Ovary (tissue), 9 donors: ENCODE results near the gene FAM193A. TPM values are rescaled to one million over a fixed set of nuclear protein-coding genes. Genes with fewer than 3 reads are reported as not detected.

Experiments used
- DNase-seq, 5 donors: peaks; one replicate each; pipeline ENCODE4 v3.0.0-alpha.2; 2019 to 2020
- H3K27ac ChIP-seq, 2 donors: fragments of 200-600 bp; one replicate each; pipeline versions ENCODE4 v1.5.1 to v1.8.0; 2019 to 2022
- H3K27me3 ChIP-seq: fragments of 200-600 bp; one replicate; pipeline ENCODE4 v1.8.0; 2022
- H3K36me3 ChIP-seq: fragments of 200-600 bp; sonication (generic); one replicate; pipeline ENCODE4 v1.5.1; 2019
- H3K4me1 ChIP-seq: one replicate; pipeline ENCODE4 v1.8.1; 2013; ENCODE audit warnings: mild to moderate bottlenecking, moderate library complexity; ENCODE audit not compliant: insufficient read depth
- H3K4me3 ChIP-seq: fragments of 200-600 bp; sonication (generic); one replicate; pipeline ENCODE4 v1.5.1; 2017
- H3K9me3 ChIP-seq, 2 donors: fragments of 200-600 bp in 1 of 2; sonication (generic) in 1 of 2; one replicate each; pipeline versions ENCODE4 v1.5.1 to v1.8.1; 2013 to 2019; ENCODE audit warnings: mild to moderate bottlenecking in 1 of 2, moderate library complexity in 1 of 2
- CTCF ChIP-seq, 3 donors: fragments of 450-650 bp in 2 of 3; fragments of 200-600 bp in 1 of 3; IDR thresholded peaks; one replicate each; pipeline versions ENCODE4 v1.5.1 to v1.8.0; 2016 to 2022; ENCODE audit warnings: antibody characterized with exemption in 3 of 3, mild to moderate bottlenecking in 1 of 3
- EP300 ChIP-seq: sonication (generic); formaldehyde crosslinking; IDR thresholded peaks from one replicate; pipeline ENCODE4 v1.6.1; 2017; ENCODE audit warnings: antibody characterized with exemption
- POLR2A ChIP-seq: fragments of 450-650 bp; IDR thresholded peaks from one replicate; pipeline ENCODE4 v1.6.1; 2017; ENCODE audit warnings: antibody characterized with exemption, mild to moderate bottlenecking, moderate library complexity
- WGBS, 3 donors: extraction: QIAGEN DNeasy Blood & Tissue Kit in 1 of 3; methylation state at CpG; one replicate each; pipeline versions ENCODE4 v1.1.5 to v1.1.7; 2013 to 2017; 5-methylcytosine and 5-hydroxymethylcytosine counted together
- intact Hi-C, 4 donors: fragments of 100-400 bp; cut with DNase I; formaldehyde crosslinking; loops; one replicate each; pipeline versions ENCODE4 v1.11.0 to v1.15.1; 2022 to 2023
- polyA plus RNA-seq, 2 donors: library from polyadenylated mRNA; stranded (reverse); fragments of 200-250 nt in 1 of 2; fragments of 350-450 nt in 1 of 2; fragmentation: Illumina TruSeq in 1 of 2; extraction: RNeasy Lipid Tissue Mini Kit (QIAGEN cat#74804) in 1 of 2; gene quantifications; one replicate each; pipeline ENCODE4 v1.2.3, GENCODE V29; 2013 to 2014
- total RNA-seq, 7 donors: library from RNA; depleted of rRNA in 2 of 7; stranded (reverse); fragments of >200 nt in 2 of 7; fragmentation: NEBNext Ultra II Directional in 3 of 7; extraction: Animal tissue kit (Norgen Biotek cat#: 25700) in 3 of 7; gene quantifications; one replicate each; pipeline versions ENCODE4 v1.1.0 to v1.2.4, GENCODE V29; 2016 to 2023
- donor health status: DM: no; HTN: no; CAD: no; lungs with moderate emphysema.
- donor health status: DM: no; HTN: no; CAD: no.
- donor health status: Bipolar disorder and iron deficiency.
- donor health status: DM: yes; HTN: yes; CAD: no.
- donor health status: DM: no; HTN: no; CAD: no.
- donor health status: DM: yes; HTN: yes; CAD: no.

Gene FAM193A
- total and polyA plus RNA-seq, 9 donors, result 16.0 to 39.1 (median 28.7) TPM

- Histone ChIP-seq H3K36me3 (no peaks in the 10 kb centered on the region), H3K27ac (no peak overlapping the region), H3K4me1 (no peaks in the 10 kb centered on the region), H3K9me3 (no peaks in the 10 kb centered on the region), H3K4me3 (no peak overlapping the region), H3K27me3 (no peaks in the 10 kb centered on the region)
- 53 to 63% (median 59%) methylated on average over 10 of the region's 10 CpGs for WGBS, 3 donors
- no peak for TF ChIP-seq CTCF (IDR thresholded peaks at IDR 0.05)
- TF ChIP-seq POLR2A, result no peak
- no peak for TF ChIP-seq EP300
- peak in 1 of 5 donors; percentile 24 for DNase-seq
- intact Hi-C loops, result loop anchor here in 1 of 4 donors (1.0 kb wide), 1 partner anchor 18 kb away; no protein-coding TSS in a partner anchor
Observed at GRCh38 chr4:2714061-2714770, 177.8 kb downstream of the FAM193A start.

GRCh38 chr4:2714918-2715317, 178.5 kb downstream of the FAM193A start:
- no peaks in the 10 kb centered on the region for H3K36me3 ChIP-seq
- no peaks in the 10 kb centered on the region for H3K4me1 ChIP-seq
- H3K4me3 ChIP-seq, result no peak overlapping the region
- no peaks in the 10 kb centered on the region for H3K27me3 ChIP-seq
- intact Hi-C loops, result loop anchor here in 1 of 4 donors (1.0 kb wide), 1 partner anchor 19 kb away; no protein-coding TSS in a partner anchor
- 70 to 83% (median 79%) methylated on average over 4 of the region's 4 CpGs for WGBS, 3 donors
- DNase-seq, result peak in 1 of 5 donors; percentile 8
- H3K9me3 ChIP-seq, result no peaks in the 10 kb centered on the region
- TF ChIP-seq POLR2A (no peak), EP300 (no peak), CTCF (IDR thresholded peaks at IDR 0.05) (no peak)
- no peak overlapping the region for H3K27ac ChIP-seq

- Histone ChIP-seq H3K27me3 (no peaks in the 10 kb centered on the region), H3K4me3 (no peak overlapping the region), H3K36me3 (no peaks in the 10 kb centered on the region), H3K9me3 (no peaks in the 10 kb centered on the region), H3K27ac (no peak overlapping the region), H3K4me1 (no peaks in the 10 kb centered on the region)
- TF ChIP-seq POLR2A, result no peak
- TF ChIP-seq CTCF (IDR thresholded peaks at IDR 0.05), result no peak
- TF ChIP-seq EP300, result no peak
- intact Hi-C loops, result no loop called here
- 67 to 83% (median 75%) methylated on average over 5 of the region's 5 CpGs for WGBS, 3 donors
- peak in 1 of 5 donors; percentile 8 for DNase-seq
Observed at GRCh38 chr4:2715426-2715825, 179.0 kb downstream of the FAM193A start.

- H3K4me3 ChIP-seq, result no peak overlapping the region
- WGBS, 3 donors, result 87 to 92% (median 92%) methylated on average over 8 of the region's 8 CpGs
- H3K27me3 ChIP-seq, result no peaks in the 10 kb centered on the region
- H3K9me3 ChIP-seq, result no peaks in the 10 kb centered on the region
- TF ChIP-seq POLR2A (no peak), CTCF (IDR thresholded peaks at IDR 0.05) (no peak), EP300 (no peak)
- no peak overlapping the region for H3K27ac ChIP-seq
- H3K36me3 ChIP-seq, result no peaks in the 10 kb centered on the region
- peak in 1 of 5 donors; percentile 15 for DNase-seq
- intact Hi-C loops, result no loop called here
- H3K4me1 ChIP-seq, result no peaks in the 10 kb centered on the region
Observed at GRCh38 chr4:2716236-2716635, 179.8 kb downstream of the FAM193A start.
